Activated T-helper 1 cell treated with anti-CD3 and anti-CD28 coated beads, Interleukin-12 subunit alpha, Interleukin-12 subunit beta, Interleukin-2, Interleukin-4 antibody, amounts not matched to agents 30 ng/mL and 10 ng/mL and 1 ng/mL, durations not matched to agents 14 hours and 24 hours and 36 hours (primary cell): ENCODE measurements around the gene TBX4. TPM values are rescaled to one million over a fixed set of nuclear protein-coding genes. Genes with fewer than 3 reads are reported as not detected.

Experiments used
- DNase-seq: peaks from one replicate; pipeline ENCODE4 v3.0.0; 2021; ENCODE audit warnings: low spot score
- H3K27ac Mint-ChIP-seq: one replicate; pipeline ENCODE4 v1.8.0; 2021; ENCODE audit warnings: mild to moderate bottlenecking, mixed read lengths
- H3K27me3 Mint-ChIP-seq: one replicate; pipeline ENCODE4 v1.8.0; 2022; ENCODE audit warnings: mild to moderate bottlenecking, moderate library complexity, mixed read lengths; ENCODE audit not compliant: insufficient read depth
- H3K36me3 Mint-ChIP-seq: one replicate; pipeline ENCODE4 v1.8.0; 2021; ENCODE audit warnings: low read depth, mixed read lengths
- H3K4me1 Mint-ChIP-seq: one replicate; pipeline ENCODE4 v1.8.0; 2021; ENCODE audit warnings: low read depth, mixed read lengths
- H3K4me3 Mint-ChIP-seq: one replicate; pipeline ENCODE4 v1.8.0; 2021; ENCODE audit warnings: mild to moderate bottlenecking, moderate library complexity, mixed read lengths
- H3K9me3 Mint-ChIP-seq: one replicate; pipeline ENCODE4 v1.8.0; 2021; ENCODE audit warnings: mixed read lengths
- intact Hi-C: fragments of 100-400 bp; cut with micrococcal nuclease; formaldehyde crosslinking; loops from one replicate; pipeline ENCODE4 v1.15.1; 2024
- total RNA-seq: library from RNA; stranded (reverse); gene quantifications from 2 replicates; pipeline ENCODE4 v1.2.3, GENCODE V29; 2022

TBX4 gene
- total RNA-seq, 1 donor from 2014 or later, result not detected

DNA sequence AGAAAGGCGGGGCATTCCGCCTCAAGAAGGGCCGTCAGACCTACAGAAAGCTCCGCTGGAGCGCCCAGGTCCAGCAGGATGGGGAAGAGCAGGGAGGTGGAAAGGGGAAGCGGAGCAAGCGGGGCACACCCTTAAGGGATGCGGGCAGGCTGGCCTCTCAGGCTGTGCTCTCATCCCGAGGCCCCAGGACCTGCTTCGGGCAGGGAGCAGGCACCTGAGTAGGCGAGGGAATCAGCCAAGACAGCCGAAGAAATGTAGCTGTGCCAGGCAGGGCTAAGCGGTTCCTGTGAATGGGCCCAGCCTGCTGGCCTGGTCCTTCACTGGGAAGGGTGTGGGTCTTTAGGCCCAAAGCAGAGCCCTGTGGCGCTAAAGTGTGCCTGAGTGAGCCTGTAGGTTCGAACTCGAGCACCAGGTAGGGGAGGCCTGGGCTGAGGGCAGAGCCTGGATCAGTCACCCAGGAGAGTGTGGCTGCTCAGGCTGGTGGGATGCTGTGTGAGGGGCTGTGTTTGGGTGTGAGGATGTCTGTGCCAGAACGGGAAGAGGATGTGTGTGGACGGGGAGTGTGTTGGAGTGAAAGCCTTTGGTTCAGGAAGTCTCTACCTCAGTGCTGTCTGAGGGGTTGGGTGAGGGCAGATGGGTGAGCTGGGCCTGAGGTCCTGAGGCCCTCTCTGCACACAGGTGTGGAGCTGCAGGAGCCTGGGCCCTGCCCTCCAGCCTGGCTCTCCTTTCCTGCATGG is 3.3 kb downstream of the TBX4 start:
- Mint-ChIP-seq H3K27me3 (peaks cover 79% of the 10 kb centered on the region), H3K4me3 (no peak overlapping the region), H3K36me3 (peaks cover 4% of the 10 kb centered on the region), H3K4me1 (peaks cover 11% of the 10 kb centered on the region), H3K9me3 (no peaks in the 10 kb centered on the region), H3K27ac (peak overlapping the region; percentile 76)
- intact Hi-C loops, result loop anchor here (10.0 kb wide), 2 partner anchors 99 to 451 kb away; no protein-coding TSS in a partner anchor
- no peak for DNase-seq

DNA sequence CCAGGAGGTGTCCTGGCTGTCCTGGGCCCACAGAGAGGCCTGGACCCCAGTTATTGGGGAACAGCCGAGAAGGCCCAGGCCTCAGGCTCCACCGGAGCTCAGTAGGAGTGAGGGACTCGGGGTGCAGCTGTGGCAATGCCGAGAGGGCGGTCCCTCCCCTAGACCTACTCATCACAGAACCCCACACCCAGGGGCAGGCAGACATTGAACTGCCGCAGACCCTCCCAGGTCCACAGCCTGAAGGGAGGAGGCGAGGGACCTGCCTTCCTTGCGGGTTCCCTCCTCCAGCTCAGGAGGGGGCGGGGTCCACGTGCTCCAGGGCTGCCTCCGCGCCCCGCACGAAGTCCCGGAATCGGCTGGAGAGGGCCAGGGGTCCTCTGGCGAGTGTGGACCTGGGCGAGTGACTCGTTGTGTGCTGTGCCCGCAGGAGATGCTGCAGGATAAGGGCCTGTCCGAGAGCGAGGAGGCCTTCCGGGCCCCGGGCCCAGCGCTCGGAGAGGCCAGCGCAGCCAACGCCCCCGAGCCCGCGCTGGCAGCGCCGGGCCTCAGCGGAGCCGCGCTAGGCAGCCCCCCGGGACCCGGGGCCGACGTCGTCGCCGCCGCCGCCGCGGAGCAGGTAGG is 3.9 kb downstream of the TBX4 start:
- Mint-ChIP-seq H3K4me3 (no peak overlapping the region), H3K9me3 (no peaks in the 10 kb centered on the region), H3K27me3 (peaks cover 79% of the 10 kb centered on the region), H3K36me3 (peaks cover 4% of the 10 kb centered on the region), H3K4me1 (peaks cover 11% of the 10 kb centered on the region), H3K27ac (no peak overlapping the region)
- DNase-seq, result no peak
- intact Hi-C loops, result loop anchor here (10.0 kb wide), 2 partner anchors 99 to 451 kb away; no protein-coding TSS in a partner anchor

DNA sequence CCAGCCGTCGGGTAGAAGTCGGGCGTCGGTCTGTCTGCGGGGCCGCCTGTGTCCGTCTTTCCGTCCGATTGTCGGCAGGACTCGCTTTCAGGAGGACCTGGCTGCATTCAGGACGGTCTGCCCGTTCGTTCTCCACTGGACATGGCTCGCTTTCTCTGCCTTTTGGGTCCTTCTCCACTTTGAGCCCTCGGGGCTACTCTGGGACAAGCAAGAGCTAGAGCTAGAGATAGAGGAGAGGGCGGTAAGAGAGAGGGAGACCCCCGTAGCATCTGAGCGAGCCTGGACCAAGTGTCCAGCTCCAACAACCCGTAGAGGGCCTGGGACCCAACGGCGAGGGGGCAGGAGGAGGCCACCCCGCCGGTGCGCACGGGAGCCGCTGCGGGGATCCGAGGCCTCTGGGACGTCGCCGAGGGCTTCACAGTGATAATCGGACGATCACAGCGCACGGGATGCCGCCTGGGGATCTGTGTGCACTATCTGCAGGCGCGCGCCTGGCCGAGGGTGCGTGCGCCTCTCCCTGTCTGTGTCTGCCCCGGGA is 4.5 kb downstream of the TBX4 start:
- Mint-ChIP-seq H3K9me3 (no peaks in the 10 kb centered on the region), H3K4me3 (no peak overlapping the region), H3K36me3 (peaks cover 4% of the 10 kb centered on the region), H3K4me1 (peaks cover 11% of the 10 kb centered on the region), H3K27ac (peak overlapping the region; percentile 77), H3K27me3 (peaks cover 84% of the 10 kb centered on the region)
- DNase-seq, result no peak
- intact Hi-C loops, result loop anchor here (10.0 kb wide), 2 partner anchors 98 to 452 kb away; no protein-coding TSS in a partner anchor

DNA sequence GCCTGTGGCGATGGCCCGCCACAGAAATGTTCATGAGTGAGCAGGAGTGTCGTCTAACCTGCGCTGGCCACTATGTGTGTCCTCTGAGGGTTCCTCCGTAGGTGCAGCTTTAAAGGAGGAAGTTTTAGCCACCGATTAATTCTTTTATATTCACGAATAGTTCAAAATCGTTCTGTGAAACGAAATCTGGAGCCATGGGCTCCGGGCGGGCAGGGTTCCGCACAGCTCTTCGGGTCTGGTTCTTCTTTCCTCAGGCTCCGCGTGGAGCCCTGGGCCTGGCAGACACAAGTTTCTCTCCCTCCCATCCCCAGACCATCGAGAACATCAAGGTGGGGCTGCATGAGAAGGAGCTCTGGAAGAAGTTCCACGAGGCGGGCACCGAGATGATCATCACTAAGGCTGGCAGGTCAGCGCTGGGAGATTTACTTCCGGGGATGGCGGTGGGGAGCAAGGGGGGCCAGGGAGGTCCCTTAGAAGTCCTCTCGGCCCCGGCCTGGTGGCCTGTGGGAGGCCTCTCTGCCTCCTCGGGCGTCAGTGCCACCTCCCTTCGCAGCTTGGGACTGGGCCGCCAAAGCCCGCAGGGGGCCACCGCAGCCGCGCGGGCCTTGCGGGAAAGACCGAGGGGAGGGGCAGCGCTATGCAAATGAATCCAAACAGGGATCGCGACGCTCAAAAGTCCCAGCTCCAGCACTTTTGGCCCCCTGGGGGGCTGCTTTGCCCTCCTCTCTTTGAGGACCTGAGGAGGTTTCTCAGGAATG is 5.2 kb downstream of the TBX4 start:
- DNase-seq, result no peak
- peak overlapping the region; percentile 77 for H3K27ac Mint-ChIP-seq
- intact Hi-C loops, result loop anchor here (10.0 kb wide), 2 partner anchors 97 to 453 kb away; no protein-coding TSS in a partner anchor
- no peaks in the 10 kb centered on the region for H3K9me3 Mint-ChIP-seq
- peaks cover 4% of the 10 kb centered on the region for H3K36me3 Mint-ChIP-seq
- peaks cover 11% of the 10 kb centered on the region for H3K4me1 Mint-ChIP-seq
- peaks cover 89% of the 10 kb centered on the region for H3K27me3 Mint-ChIP-seq
- peak overlapping the region; percentile 43 for H3K4me3 Mint-ChIP-seq

DNA sequence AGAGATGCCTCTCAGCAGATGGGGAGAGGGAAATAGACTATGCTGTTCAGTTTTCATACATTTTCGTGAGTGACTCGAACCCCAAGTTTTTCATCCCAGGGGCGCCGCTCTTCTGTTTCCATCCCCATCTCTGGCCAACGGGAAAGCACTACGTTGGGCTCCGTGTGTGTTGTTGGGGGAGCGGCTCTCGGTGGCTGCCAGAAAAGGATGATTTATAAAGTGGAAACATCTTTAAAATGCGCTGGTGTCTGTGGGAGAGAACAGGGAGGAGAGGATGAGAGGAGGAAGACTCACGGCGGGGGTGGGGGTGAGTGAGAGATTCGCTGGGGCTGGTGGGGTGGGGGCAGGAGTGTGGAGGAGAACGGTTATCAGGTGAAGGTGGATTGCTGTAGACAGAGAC is 5.8 kb downstream of the TBX4 start:
- peaks cover 89% of the 10 kb centered on the region for H3K27me3 Mint-ChIP-seq
- intact Hi-C loops, result loop anchor here (10.0 kb wide), 2 partner anchors 97 to 453 kb away; no protein-coding TSS in a partner anchor
- no peak for DNase-seq
- peaks cover 11% of the 10 kb centered on the region for H3K4me1 Mint-ChIP-seq
- H3K27ac Mint-ChIP-seq, result no peak overlapping the region
- peaks cover 4% of the 10 kb centered on the region for H3K36me3 Mint-ChIP-seq
- H3K4me3 Mint-ChIP-seq, result no peak overlapping the region
- H3K9me3 Mint-ChIP-seq, result no peaks in the 10 kb centered on the region

DNA sequence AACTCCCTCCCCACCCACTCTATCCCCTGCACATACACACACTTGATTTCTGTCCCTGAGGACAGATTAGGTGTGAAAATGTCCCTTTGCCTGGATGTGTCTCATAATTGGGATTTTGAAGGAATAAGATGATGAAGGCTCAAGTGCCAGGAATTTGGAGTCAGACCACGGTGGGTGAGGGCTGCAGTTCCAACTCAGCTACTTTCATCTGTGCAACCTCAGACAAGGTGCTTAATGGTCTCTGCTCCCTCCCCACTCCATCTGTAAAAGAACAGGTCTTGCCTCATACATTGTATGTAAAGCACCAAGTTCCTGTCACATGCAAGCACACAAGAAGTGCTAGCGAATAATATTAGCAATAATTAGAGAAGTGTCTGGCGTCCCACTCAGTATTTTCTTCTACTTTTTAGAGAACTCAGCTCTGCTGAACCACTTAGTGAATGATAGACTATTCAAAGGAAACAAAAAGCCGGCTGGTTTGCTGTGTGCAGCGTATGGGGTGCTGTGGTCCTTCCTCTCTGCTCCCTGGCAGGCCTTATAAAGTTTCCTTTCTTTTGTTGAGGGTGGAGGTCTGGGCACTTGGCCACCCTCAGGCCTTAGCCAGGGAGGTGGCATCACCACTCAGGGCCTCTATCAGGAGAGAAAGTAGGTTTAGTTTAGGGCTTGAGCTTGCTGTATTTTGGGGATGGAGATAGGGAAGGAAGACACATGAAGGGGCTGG is 6.4 kb downstream of the TBX4 start:
- Mint-ChIP-seq H3K9me3 (no peaks in the 10 kb centered on the region), H3K4me1 (peaks cover 11% of the 10 kb centered on the region), H3K4me3 (no peak overlapping the region), H3K27me3 (peaks cover 88% of the 10 kb centered on the region), H3K27ac (no peak overlapping the region), H3K36me3 (peaks cover 4% of the 10 kb centered on the region)
- intact Hi-C loops, result loop anchor here (10.0 kb wide), 2 partner anchors 96 to 454 kb away; no protein-coding TSS in a partner anchor
- no peak for DNase-seq

DNA sequence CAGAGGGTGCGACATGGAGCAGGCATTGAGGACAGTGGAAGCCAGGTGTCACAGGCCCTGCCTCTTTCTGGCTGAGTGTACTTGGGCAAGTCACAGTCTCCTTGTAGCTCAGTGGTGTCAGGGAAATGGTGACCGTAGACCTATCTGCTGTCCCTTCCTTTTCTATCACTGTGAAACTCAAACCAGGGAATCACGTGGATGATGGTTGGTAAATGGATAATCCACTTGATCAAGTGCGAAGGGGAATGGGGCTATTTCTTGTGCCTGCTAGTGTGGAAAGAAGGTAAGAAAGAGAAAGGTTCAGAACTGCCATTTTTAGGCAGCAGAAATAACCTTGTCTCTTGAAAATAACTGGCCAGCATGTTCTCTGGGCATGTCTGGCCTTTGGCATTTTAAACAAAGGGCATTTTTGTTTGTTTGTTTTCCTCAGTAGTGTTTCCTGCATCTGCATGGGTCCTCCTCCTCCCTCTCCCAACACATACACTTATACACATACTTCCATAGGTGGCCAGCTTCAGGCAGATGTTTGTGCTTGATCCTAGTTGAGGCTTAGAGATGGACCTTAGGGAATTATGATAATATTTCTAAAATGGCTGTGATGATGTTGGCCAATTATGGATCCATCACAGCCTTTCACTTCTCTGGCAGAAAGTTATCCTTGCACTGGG is 7.1 kb downstream of the TBX4 start:
- no peaks in the 10 kb centered on the region for H3K9me3 Mint-ChIP-seq
- no peak for DNase-seq
- peaks cover 6% of the 10 kb centered on the region for H3K4me1 Mint-ChIP-seq
- H3K36me3 Mint-ChIP-seq, result peaks cover 4% of the 10 kb centered on the region
- no peak overlapping the region for H3K4me3 Mint-ChIP-seq
- no peak overlapping the region for H3K27ac Mint-ChIP-seq
- intact Hi-C loops, result loop anchor here (10.0 kb wide), 2 partner anchors 96 to 454 kb away; no protein-coding TSS in a partner anchor
- peaks cover 81% of the 10 kb centered on the region for H3K27me3 Mint-ChIP-seq

DNA sequence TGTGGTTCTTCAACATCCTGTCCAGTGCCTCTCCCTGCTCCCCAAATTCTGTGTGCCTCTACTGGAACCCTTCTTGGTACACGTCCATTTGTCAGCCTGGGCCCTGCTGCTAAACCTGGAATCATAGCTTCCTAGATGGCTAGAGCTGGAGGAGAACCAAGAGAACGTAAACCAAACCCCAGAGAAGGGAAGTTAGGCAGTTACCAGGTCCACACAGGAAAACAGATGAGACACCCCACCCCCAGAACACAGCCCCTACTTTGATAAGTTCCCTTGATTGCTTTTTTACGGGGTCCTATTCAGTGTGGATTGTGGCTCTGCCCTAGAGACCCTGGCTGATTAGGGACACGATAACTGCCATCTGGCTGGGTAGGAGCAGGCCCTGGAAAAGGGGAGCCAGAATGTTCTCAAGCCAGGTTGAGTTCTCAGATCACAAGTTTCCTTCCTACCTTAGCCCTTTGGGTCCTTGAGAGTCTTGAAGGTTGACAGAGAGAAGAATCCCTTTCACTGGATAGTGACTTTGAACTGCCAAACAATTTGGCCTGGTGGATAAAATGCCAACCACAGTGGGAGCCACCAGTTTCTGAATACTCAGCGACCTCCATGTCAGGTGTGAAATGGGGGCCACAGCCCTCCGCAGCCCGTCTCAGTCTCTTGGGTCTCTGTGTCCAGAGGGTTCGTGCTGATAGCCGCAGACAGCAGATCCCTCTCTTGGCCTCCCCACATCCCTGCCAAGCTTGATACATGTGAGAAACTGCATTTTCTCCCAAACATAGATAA is 7.9 kb downstream of the TBX4 start:
- H3K4me1 Mint-ChIP-seq, result peaks cover 5% of the 10 kb centered on the region
- no peaks in the 10 kb centered on the region for H3K9me3 Mint-ChIP-seq
- no peak for DNase-seq
- H3K27me3 Mint-ChIP-seq, result peaks cover 77% of the 10 kb centered on the region
- H3K36me3 Mint-ChIP-seq, result peaks cover 4% of the 10 kb centered on the region
- no peak overlapping the region for H3K4me3 Mint-ChIP-seq
- H3K27ac Mint-ChIP-seq, result no peak overlapping the region
- intact Hi-C loops, result loop anchor here (10.0 kb wide), 2 partner anchors 95 to 455 kb away; no protein-coding TSS in a partner anchor

DNA sequence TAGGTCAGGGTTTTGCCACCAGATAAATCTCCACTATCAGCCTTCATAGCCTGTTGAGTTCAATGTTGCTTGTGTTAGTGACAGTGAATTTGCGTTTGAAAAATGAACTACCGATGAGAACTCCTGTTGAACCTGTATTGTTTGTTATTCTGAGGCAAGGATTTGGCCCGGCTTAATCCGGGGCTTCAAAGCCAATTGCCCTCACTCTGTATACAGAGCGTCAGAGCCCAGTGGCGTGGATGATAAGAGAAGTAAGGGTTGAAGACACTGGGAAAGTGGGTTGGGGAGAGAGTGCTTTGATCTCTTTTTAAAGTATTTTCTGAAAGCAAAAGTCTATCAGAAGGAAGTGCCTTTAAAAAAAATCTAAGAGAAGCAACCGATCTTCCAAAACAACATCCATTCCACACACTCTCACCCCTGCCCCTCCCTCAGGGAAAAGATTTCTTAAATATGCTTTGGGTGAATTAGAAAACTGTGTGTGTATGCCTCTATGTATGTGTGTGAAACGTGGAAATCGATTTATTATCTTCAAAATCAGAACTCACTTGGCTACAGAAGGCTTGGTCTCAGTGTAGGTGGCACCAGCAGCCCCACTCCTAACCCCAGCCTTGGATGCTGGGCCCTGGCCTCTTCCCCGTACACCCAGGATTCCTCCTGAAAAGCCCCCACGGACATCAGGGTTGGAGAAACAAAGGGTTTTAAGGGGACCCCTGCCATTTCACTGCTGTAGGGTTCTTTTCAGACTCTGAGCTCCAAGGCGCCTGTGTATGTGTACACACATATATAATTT is 8.8 kb downstream of the TBX4 start:
- intact Hi-C loops, result no loop called here
- H3K27me3 Mint-ChIP-seq, result peaks cover 68% of the 10 kb centered on the region
- H3K4me3 Mint-ChIP-seq, result no peak overlapping the region
- peaks cover 4% of the 10 kb centered on the region for H3K36me3 Mint-ChIP-seq
- no peak for DNase-seq
- no peaks in the 10 kb centered on the region for H3K9me3 Mint-ChIP-seq
- H3K27ac Mint-ChIP-seq, result no peak overlapping the region
- H3K4me1 Mint-ChIP-seq, result peaks cover 5% of the 10 kb centered on the region

DNA sequence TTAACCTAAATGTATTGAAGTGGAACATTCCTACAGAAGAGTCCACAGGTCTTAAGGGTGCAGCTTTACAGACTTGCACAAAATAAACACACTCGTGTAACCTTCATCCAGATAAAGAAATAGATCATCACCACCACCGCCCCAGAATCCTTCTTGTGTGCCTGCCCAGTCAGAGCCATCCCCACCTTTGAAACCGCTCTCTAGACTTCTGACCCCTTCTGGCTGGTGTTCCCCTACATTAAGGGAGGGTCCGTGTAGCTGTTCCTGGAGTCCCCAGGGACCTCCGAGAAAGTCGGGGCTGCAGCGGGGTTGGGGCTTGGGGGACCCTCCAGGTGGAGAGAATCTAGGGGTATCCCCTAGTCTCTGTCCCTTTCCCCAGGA is 9.4 kb downstream of the TBX4 start:
- Mint-ChIP-seq H3K4me3 (no peak overlapping the region), H3K27ac (no peak overlapping the region), H3K27me3 (peaks cover 67% of the 10 kb centered on the region), H3K36me3 (peaks cover 4% of the 10 kb centered on the region), H3K4me1 (peaks cover 5% of the 10 kb centered on the region), H3K9me3 (no peaks in the 10 kb centered on the region)
- intact Hi-C loops, result no loop called here
- DNase-seq, result no peak
